ENCODE data around the gene RPRM.
A peak's percentile ranks its signal among the peaks of the same experiment; 100 is the strongest.
"Not testable (repeated sequence)": the region's sequence is repeated elsewhere in the genome, so short reads cannot be mapped to it uniquely, and the experiment has no call there.

Gene RPRM

GRCh38 chr2:153478289-153479261, at the start of gene RPRM:
Gene RPRM (minus strand): TSS chr2:153478762. CDS start chr2:153478565, 197 bp downstream.
- DNase-seq: peak in 51 of 56 donors; percentile 14 to 81 (median 59)

- DNase-seq: peak in 34 of 56 donors; percentile 1 to 83 (median 14)
Observed at GRCh38 chr2:153519257-153519875, 40.8 kb upstream of the RPRM start.

GRCh38 chr2:153512331-153512730, 33.8 kb upstream of the RPRM start:
- no peak for DNase-seq

- DNase-seq: no peak
Observed at GRCh38 chr2:153510996-153511395, 32.4 kb upstream of the RPRM start.

GRCh38 chr2:153509133-153509532, 30.6 kb upstream of the RPRM start:
- no peak for DNase-seq

- not testable (repeated sequence) for DNase-seq
Observed at GRCh38 chr2:153506499-153506898, 27.9 kb upstream of the RPRM start.

GRCh38 chr2:153499439-153499838, 20.9 kb upstream of the RPRM start:
- no peak for DNase-seq

- DNase-seq: no peak
Observed at GRCh38 chr2:153497938-153498629, 19.5 kb upstream of the RPRM start.

- DNase-seq: no peak
Observed at GRCh38 chr2:153495725-153496124, 17.2 kb upstream of the RPRM start.

- no peak for DNase-seq
Observed at GRCh38 chr2:153488072-153488471, 9.5 kb upstream of the RPRM start.

GRCh38 chr2:153487448-153487847, 8.9 kb upstream of the RPRM start:
- no peak for DNase-seq

GRCh38 chr2:153479573-153479972, 1.0 kb upstream of the RPRM start:
- DNase-seq: no peak

GRCh38 chr2:153477636-153478288, 800 bp downstream of the RPRM start:
- DNase-seq: peak in 4 of 56 donors; percentile 16 to 37 (median 24)

- DNase-seq: peak in 9 of 56 donors; percentile 6 to 45 (median 24)
Observed at GRCh38 chr2:153476816-153477635, 1.5 kb downstream of the RPRM start.

- no peak for DNase-seq
Observed at GRCh38 chr2:153476491-153476815, 2.1 kb downstream of the RPRM start.

GRCh38 chr2:153474876-153475435, 3.6 kb downstream of the RPRM start:
- DNase-seq: no peak

- DNase-seq: no peak
Observed at GRCh38 chr2:153474407-153474806, 4.2 kb downstream of the RPRM start.

- DNase-seq: no peak
Observed at GRCh38 chr2:153470867-153471266, 7.7 kb downstream of the RPRM start.

- DNase-seq: no peak
Observed at GRCh38 chr2:153464395-153464794, 14.2 kb downstream of the RPRM start.

GRCh38 chr2:153462338-153462859, 16.2 kb downstream of the RPRM start:
- DNase-seq: no peak
